WTC11 (cell line): ENCODE measurements around the gene HOXC4. TPM values are rescaled to one million over a fixed set of nuclear protein-coding genes. Genes with fewer than 3 reads are reported as not detected.

Source experiments
- ATAC-seq: fragments of 200-7000 bp; cut with Tn5 transposase; 2 replicates; pipeline ENCODE4 v1.10.0; 2021; ENCODE audit warnings: mild to moderate bottlenecking, moderate library complexity
- CTCF ChIA-PET: fragments of 300-600 bp; sonication (Branson Sonifier 250); formaldehyde crosslinking; loops from one replicate; lab custom pipeline; 2021; ENCODE audit warnings: antibody characterized with exemption; lab: Charles Lee
- POLR2A ChIA-PET: fragments of 350-600 bp; sonication (Branson Sonifier 250); formaldehyde crosslinking; loops from one replicate; lab custom pipeline; 2021; ENCODE audit warnings: antibody characterized with exemption; lab: Charles Lee
- DNase-seq: peaks from one replicate; pipeline ENCODE4 v3.0.0; 2021; ENCODE audit warnings: low spot score
- H3K27ac Mint-ChIP-seq: 2 replicates; pipeline ENCODE4 v1.8.0; 2021; ENCODE audit warnings: mixed read lengths
- H3K27me3 Mint-ChIP-seq: 2 replicates; pipeline ENCODE4 v1.8.0; 2021; ENCODE audit warnings: low read depth, mild to moderate bottlenecking, moderate library complexity, mixed read lengths
- H3K36me3 Mint-ChIP-seq: 2 replicates; pipeline ENCODE4 v1.8.0; 2021; ENCODE audit warnings: mixed read lengths
- H3K4me1 Mint-ChIP-seq: 2 replicates; pipeline ENCODE4 v1.8.0; 2022; ENCODE audit warnings: mixed read lengths
- H3K4me3 Mint-ChIP-seq: 2 replicates; pipeline ENCODE4 v1.8.0; 2021; ENCODE audit warnings: mild to moderate bottlenecking, moderate library complexity, mixed read lengths
- H3K9me3 Mint-ChIP-seq: 2 replicates; pipeline ENCODE4 v1.8.0; 2021; ENCODE audit warnings: mixed read lengths
- EMX1 ChIP-seq: fragments of 250-450 bp; sonication (Bioruptor Pico); IDR thresholded peaks from 2 replicates; pipeline ENCODE4 v1.8.0; 2021; ENCODE audit warnings: mild to moderate bottlenecking
- GRHL2 ChIP-seq: fragments of 250-450 bp; sonication (Bioruptor Pico); IDR thresholded peaks from 2 replicates; pipeline ENCODE4 v1.8.0; 2022; ENCODE audit warnings: mild to moderate bottlenecking, moderate library complexity; ENCODE audit not compliant: insufficient replicate concordance, severe bottlenecking
- HMGA2 ChIP-seq: fragments of 250-450 bp; sonication (Bioruptor Pico); IDR thresholded peaks from 2 replicates; pipeline ENCODE4 v1.4.0; 2021; ENCODE audit warnings: mild to moderate bottlenecking, moderate library complexity
- JAZF1 ChIP-seq: fragments of 250-450 bp; sonication (Bioruptor Pico); IDR thresholded peaks from 2 replicates; pipeline ENCODE4 v1.9.0; 2021; ENCODE audit warnings: moderate library complexity, mild to moderate bottlenecking, inconsistent platforms
- NFATC4 ChIP-seq: fragments of 250-450 bp; sonication (Bioruptor Pico); IDR thresholded peaks from 2 replicates; pipeline ENCODE4 v1.9.0; 2021; ENCODE audit warnings: mild to moderate bottlenecking
- PREB ChIP-seq: sonication (generic); formaldehyde crosslinking; IDR thresholded peaks from 2 replicates; pipeline ENCODE4 v1.8.1; 2022; ENCODE audit warnings: mild to moderate bottlenecking, missing genetic modification reagents, moderate library complexity, borderline replicate concordance
- RORB ChIP-seq: fragments of 250-450 bp; sonication (Bioruptor Pico); IDR thresholded peaks from 2 replicates; pipeline ENCODE4 v1.9.0; 2021; ENCODE audit warnings: mild to moderate bottlenecking
- SMAD3 ChIP-seq: sonication (generic); formaldehyde crosslinking; IDR thresholded peaks from 2 replicates; pipeline ENCODE4 v1.8.0; 2022; ENCODE audit warnings: missing genetic modification reagents, mild to moderate bottlenecking, borderline replicate concordance
- SMAD4 ChIP-seq: sonication (generic); formaldehyde crosslinking; IDR thresholded peaks from 2 replicates; pipeline ENCODE4 v1.8.0; 2022; ENCODE audit warnings: mild to moderate bottlenecking, missing genetic modification reagents
- SOX15 ChIP-seq: fragments of 250-450 bp; sonication (Bioruptor Pico); IDR thresholded peaks from 2 replicates; pipeline ENCODE4 v1.9.0; 2021; ENCODE audit warnings: mild to moderate bottlenecking
- TCF7 ChIP-seq: sonication (generic); formaldehyde crosslinking; IDR thresholded peaks from 2 replicates; pipeline ENCODE4 v1.8.0; 2022; ENCODE audit warnings: mild to moderate bottlenecking, low read depth, missing genetic modification reagents, moderate library complexity
- TEAD4 ChIP-seq: sonication (generic); formaldehyde crosslinking; IDR thresholded peaks from 2 replicates; pipeline ENCODE4 v1.8.0; 2022; ENCODE audit warnings: mild to moderate bottlenecking, missing genetic modification reagents
- USF2 ChIP-seq: sonication (generic); formaldehyde crosslinking; IDR thresholded peaks from 2 replicates; pipeline ENCODE4 v1.8.1; 2023; ENCODE audit warnings: mild to moderate bottlenecking, missing genetic modification reagents, moderate library complexity
- ZNF263 ChIP-seq: sonication (generic); formaldehyde crosslinking; IDR thresholded peaks from 2 replicates; pipeline ENCODE4 v1.8.1; 2022; ENCODE audit warnings: low read depth, mild to moderate bottlenecking, moderate library complexity, missing genetic modification reagents
- ZNF317 ChIP-seq: sonication (generic); formaldehyde crosslinking; IDR thresholded peaks from 2 replicates; pipeline ENCODE4 v1.8.1; 2023; ENCODE audit warnings: low read depth, mild to moderate bottlenecking, moderate library complexity, missing genetic modification reagents, borderline replicate concordance
- ZNF416 ChIP-seq: fragments of 250-450 bp; sonication (Bioruptor Pico); IDR thresholded peaks from 2 replicates; pipeline ENCODE4 v1.9.0; 2021; ENCODE audit warnings: mild to moderate bottlenecking, inconsistent platforms
- ZNF425 ChIP-seq: fragments of 250-450 bp; sonication (Bioruptor Pico); conservative IDR thresholded peaks from 2 replicates; pipeline ENCODE4 v1.9.0; 2021; ENCODE audit warnings: mild to moderate bottlenecking
- total RNA-seq: library from RNA; stranded (reverse); gene quantifications from 3 replicates; pipeline ENCODE4 v1.2.3, GENCODE V29; 2021
- TF ChIP-seq, protein P1 (sequence below): fragments of 200-600 bp; IDR thresholded peaks from 2 replicates; pipeline ENCODE4 v1.8.0; 2022; ENCODE audit warnings: antibody characterized with exemption
- TF ChIP-seq, protein P2 (sequence below): sonication (generic); formaldehyde crosslinking; IDR thresholded peaks from 2 replicates; pipeline ENCODE4 v1.8.1; 2022; ENCODE audit warnings: low read depth, mild to moderate bottlenecking, moderate library complexity, missing genetic modification reagents, borderline replicate concordance
- TF ChIP-seq, protein P3 (sequence below): fragments of 250-450 bp; sonication (Bioruptor Pico); IDR thresholded peaks from 2 replicates; pipeline ENCODE4 v1.8.0; 2021; ENCODE audit warnings: mild to moderate bottlenecking
- TF ChIP-seq, protein P4 (sequence below): sonication (generic); formaldehyde crosslinking; conservative IDR thresholded peaks from 2 replicates; pipeline ENCODE4 v1.8.1; 2022; ENCODE audit warnings: mild to moderate bottlenecking, missing genetic modification reagents
- TF ChIP-seq, protein P5 (sequence below): fragments of 250-450 bp; sonication (Bioruptor Pico); IDR thresholded peaks from 2 replicates; pipeline ENCODE4 v1.9.0; 2021; ENCODE audit warnings: mild to moderate bottlenecking
- TF ChIP-seq, protein P6 (sequence below): sonication (generic); formaldehyde crosslinking; IDR thresholded peaks from 2 replicates; pipeline ENCODE4 v1.8.1; 2023; ENCODE audit warnings: mild to moderate bottlenecking, missing genetic modification reagents

The HOXC4 gene
- total RNA-seq, 1 experiment from 2014 or later = 0.46 TPM

- TF ChIP-seq, protein P1, sequence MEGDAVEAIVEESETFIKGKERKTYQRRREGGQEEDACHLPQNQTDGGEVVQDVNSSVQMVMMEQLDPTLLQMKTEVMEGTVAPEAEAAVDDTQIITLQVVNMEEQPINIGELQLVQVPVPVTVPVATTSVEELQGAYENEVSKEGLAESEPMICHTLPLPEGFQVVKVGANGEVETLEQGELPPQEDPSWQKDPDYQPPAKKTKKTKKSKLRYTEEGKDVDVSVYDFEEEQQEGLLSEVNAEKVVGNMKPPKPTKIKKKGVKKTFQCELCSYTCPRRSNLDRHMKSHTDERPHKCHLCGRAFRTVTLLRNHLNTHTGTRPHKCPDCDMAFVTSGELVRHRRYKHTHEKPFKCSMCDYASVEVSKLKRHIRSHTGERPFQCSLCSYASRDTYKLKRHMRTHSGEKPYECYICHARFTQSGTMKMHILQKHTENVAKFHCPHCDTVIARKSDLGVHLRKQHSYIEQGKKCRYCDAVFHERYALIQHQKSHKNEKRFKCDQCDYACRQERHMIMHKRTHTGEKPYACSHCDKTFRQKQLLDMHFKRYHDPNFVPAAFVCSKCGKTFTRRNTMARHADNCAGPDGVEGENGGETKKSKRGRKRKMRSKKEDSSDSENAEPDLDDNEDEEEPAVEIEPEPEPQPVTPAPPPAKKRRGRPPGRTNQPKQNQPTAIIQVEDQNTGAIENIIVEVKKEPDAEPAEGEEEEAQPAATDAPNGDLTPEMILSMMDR = no peak
- TF ChIP-seq, protein P2, sequence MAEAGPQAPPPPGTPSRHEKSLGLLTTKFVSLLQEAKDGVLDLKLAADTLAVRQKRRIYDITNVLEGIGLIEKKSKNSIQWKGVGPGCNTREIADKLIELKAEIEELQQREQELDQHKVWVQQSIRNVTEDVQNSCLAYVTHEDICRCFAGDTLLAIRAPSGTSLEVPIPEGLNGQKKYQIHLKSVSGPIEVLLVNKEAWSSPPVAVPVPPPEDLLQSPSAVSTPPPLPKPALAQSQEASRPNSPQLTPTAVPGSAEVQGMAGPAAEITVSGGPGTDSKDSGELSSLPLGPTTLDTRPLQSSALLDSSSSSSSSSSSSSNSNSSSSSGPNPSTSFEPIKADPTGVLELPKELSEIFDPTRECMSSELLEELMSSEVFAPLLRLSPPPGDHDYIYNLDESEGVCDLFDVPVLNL (CRISPR knock-in tag) = no peak
- TF ChIP-seq SMAD3 = no peak
- TF ChIP-seq ZNF425 (CRISPR knock-in tag) = no peak
- TF ChIP-seq TEAD4 (CRISPR knock-in tag) = no peak
- TF ChIP-seq, protein P3, sequence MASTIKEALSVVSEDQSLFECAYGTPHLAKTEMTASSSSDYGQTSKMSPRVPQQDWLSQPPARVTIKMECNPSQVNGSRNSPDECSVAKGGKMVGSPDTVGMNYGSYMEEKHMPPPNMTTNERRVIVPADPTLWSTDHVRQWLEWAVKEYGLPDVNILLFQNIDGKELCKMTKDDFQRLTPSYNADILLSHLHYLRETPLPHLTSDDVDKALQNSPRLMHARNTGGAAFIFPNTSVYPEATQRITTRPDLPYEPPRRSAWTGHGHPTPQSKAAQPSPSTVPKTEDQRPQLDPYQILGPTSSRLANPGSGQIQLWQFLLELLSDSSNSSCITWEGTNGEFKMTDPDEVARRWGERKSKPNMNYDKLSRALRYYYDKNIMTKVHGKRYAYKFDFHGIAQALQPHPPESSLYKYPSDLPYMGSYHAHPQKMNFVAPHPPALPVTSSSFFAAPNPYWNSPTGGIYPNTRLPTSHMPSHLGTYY (CRISPR knock-in tag) = no peak
- no peak for TF ChIP-seq ZNF317
- TF ChIP-seq RORB = no peak
These were observed 43.3 kb upstream of the HOXC4 start (continued) for GRCh38 chr12:54010053-54010971.

GRCh38 chr12:54010972-54011664 lies 42.5 kb upstream of the HOXC4 start:
- Mint-ChIP-seq H3K4me1 (peaks cover 26% of the 10 kb centered on the region), H3K4me3 (no peak overlapping the region), H3K27ac (no peak overlapping the region), H3K9me3 (no peaks in the 10 kb centered on the region), H3K36me3 (no peaks in the 10 kb centered on the region), H3K27me3 (peaks cover 100% of the 10 kb centered on the region)
- DNase-seq (no peak), ATAC-seq (no peak)
- ChIA-PET CTCF (interaction anchor here (1.0 to 1.4 kb wide), 3 partner anchors 13 to 180 kb away, joined by 3 to 4 read pairs (median 3); partner anchors contain the start of gene HOXC13), POLR2A (interaction anchor here (0.6 kb wide), 1 partner anchor 43 kb away, joined by 5 read pairs; no protein-coding TSS in a partner anchor)
- TF ChIP-seq ZNF317 (no peak), USF2 (no peak), GRHL2 (CRISPR knock-in tag) (no peak), SMAD4 (CRISPR knock-in tag) (no peak), TCF7 (no peak), NFATC4 (no peak), ZNF416 (CRISPR knock-in tag) (no peak), SOX15 (no peak), HMGA2 (CRISPR knock-in tag) (no peak), JAZF1 (no peak), ZNF263 (CRISPR knock-in tag) (no peak), PREB (no peak), EMX1 (CRISPR knock-in tag) (no peak), SMAD3 (no peak)
- TF ChIP-seq, protein P4, sequence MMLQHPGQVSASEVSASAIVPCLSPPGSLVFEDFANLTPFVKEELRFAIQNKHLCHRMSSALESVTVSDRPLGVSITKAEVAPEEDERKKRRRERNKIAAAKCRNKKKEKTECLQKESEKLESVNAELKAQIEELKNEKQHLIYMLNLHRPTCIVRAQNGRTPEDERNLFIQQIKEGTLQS (CRISPR knock-in tag) = no peak
- TF ChIP-seq, protein P5, sequence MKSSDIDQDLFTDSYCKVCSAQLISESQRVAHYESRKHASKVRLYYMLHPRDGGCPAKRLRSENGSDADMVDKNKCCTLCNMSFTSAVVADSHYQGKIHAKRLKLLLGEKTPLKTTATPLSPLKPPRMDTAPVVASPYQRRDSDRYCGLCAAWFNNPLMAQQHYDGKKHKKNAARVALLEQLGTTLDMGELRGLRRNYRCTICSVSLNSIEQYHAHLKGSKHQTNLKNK (CRISPR knock-in tag) = no peak
- TF ChIP-seq, protein P6, sequence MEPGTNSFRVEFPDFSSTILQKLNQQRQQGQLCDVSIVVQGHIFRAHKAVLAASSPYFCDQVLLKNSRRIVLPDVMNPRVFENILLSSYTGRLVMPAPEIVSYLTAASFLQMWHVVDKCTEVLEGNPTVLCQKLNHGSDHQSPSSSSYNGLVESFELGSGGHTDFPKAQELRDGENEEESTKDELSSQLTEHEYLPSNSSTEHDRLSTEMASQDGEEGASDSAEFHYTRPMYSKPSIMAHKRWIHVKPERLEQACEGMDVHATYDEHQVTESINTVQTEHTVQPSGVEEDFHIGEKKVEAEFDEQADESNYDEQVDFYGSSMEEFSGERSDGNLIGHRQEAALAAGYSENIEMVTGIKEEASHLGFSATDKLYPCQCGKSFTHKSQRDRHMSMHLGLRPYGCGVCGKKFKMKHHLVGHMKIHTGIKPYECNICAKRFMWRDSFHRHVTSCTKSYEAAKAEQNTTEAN (CRISPR knock-in tag) = no peak
